NB4 (cell line): ENCODE measurements around the gene NCBP2L.

Experiments
- POLR2A ChIP-seq: IDR thresholded peaks from 2 replicates; pipeline ENCODE4 v1.6.1; 2011; ENCODE audit warnings: mild to moderate bottlenecking; ENCODE audit not compliant: insufficient read length; ENCODE audit errors: extremely low read depth
- TF ChIP-seq, protein P1 (sequence below): IDR thresholded peaks from one replicate; pipeline ENCODE4 v1.5.1; 2012; ENCODE audit warnings: low read depth, low read length

DNA sequence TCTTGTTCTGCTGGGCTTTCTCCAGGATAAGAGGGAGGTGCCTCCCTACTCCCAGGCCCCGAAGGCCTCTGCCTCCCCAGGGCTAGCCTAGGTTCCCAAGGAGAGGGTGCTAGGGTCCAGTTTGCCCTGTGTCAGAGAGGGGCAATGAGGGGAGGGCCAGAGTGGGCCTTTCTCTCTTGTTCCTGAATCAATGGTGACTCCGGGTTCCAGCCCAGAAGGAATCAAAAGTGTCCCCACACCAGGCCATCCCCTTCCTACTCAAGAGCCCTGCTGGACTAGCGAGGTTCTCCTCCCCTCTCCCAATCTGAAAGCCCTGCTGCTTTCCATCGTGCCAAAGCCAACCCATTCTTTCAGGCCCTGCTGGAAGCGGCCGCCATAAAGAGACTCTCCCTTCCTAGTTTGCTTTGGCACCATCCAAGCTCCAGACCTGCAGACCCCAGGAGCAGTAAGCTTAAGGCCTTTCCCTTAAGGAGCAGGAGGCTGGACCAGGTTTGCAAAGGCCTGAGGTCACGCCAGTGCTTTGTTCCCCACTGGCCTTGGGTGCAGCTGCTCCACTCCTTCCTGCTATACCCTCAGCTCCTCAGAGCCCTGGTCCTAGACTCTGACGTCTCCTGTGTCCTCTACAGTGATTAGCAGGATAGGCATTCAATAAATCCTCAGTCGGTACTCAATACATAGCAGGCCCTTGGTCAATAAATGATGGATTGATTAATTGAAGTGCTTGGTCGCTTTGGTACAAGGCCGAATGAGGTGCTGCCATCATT, 12.5 kb upstream of the NCBP2L start:
- no peak for TF ChIP-seq POLR2A
- TF ChIP-seq, protein P1, sequence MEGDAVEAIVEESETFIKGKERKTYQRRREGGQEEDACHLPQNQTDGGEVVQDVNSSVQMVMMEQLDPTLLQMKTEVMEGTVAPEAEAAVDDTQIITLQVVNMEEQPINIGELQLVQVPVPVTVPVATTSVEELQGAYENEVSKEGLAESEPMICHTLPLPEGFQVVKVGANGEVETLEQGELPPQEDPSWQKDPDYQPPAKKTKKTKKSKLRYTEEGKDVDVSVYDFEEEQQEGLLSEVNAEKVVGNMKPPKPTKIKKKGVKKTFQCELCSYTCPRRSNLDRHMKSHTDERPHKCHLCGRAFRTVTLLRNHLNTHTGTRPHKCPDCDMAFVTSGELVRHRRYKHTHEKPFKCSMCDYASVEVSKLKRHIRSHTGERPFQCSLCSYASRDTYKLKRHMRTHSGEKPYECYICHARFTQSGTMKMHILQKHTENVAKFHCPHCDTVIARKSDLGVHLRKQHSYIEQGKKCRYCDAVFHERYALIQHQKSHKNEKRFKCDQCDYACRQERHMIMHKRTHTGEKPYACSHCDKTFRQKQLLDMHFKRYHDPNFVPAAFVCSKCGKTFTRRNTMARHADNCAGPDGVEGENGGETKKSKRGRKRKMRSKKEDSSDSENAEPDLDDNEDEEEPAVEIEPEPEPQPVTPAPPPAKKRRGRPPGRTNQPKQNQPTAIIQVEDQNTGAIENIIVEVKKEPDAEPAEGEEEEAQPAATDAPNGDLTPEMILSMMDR: no peak
